NT2/D1 (cell line): Measurements from ENCODE around the gene PDK3.

ENCODE experiments used
- SUZ12 ChIP-seq: IDR thresholded peaks from 2 replicates; pipeline ENCODE4 v1.6.1; 2011; ENCODE audit not compliant: insufficient read length, insufficient read depth; ENCODE audit errors: extremely low read depth
- YY1 ChIP-seq: IDR thresholded peaks from 2 replicates; pipeline ENCODE4 v1.6.1; 2011; ENCODE audit not compliant: insufficient read length, insufficient read depth
- ZNF274 ChIP-seq: IDR thresholded peaks from 2 replicates; pipeline ENCODE4 v1.6.1; 2011; ENCODE audit warnings: mild to moderate bottlenecking, low read depth, low read length

DNA sequence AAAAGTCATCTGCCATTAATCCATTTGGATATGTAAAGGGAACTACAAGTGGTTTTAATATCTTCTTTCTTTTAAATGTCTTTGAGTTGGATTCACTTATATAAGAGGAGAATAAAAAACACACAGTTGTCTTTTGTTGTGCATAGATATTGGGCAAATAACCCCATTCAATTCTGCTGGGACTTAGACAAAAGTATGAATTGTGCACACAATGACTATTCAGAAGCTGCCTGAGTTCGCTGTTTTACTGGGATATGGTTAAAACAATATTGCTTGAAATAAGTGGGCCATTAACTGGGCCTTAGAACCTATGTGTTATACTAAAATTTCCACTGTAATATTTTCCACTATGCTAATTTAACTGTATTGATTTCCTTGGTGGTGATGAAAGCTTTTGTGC, 110.4 kb downstream of the PDK3 start:
- TF ChIP-seq ZNF274: no peak
- TF ChIP-seq SUZ12: no peak
- TF ChIP-seq YY1: no peak
